HG03521 (cell line): ENCODE data around the gene ZNF341.

Experiments used
- ATAC-seq: cut with Tn5 transposase; IDR thresholded peaks from one replicate; pipeline ENCODE4 v1.9.1; 2021; ENCODE audit warnings: mild to moderate bottlenecking, moderate library complexity; ENCODE audit not compliant: unreplicated experiment

The ZNF341 gene

DNA sequence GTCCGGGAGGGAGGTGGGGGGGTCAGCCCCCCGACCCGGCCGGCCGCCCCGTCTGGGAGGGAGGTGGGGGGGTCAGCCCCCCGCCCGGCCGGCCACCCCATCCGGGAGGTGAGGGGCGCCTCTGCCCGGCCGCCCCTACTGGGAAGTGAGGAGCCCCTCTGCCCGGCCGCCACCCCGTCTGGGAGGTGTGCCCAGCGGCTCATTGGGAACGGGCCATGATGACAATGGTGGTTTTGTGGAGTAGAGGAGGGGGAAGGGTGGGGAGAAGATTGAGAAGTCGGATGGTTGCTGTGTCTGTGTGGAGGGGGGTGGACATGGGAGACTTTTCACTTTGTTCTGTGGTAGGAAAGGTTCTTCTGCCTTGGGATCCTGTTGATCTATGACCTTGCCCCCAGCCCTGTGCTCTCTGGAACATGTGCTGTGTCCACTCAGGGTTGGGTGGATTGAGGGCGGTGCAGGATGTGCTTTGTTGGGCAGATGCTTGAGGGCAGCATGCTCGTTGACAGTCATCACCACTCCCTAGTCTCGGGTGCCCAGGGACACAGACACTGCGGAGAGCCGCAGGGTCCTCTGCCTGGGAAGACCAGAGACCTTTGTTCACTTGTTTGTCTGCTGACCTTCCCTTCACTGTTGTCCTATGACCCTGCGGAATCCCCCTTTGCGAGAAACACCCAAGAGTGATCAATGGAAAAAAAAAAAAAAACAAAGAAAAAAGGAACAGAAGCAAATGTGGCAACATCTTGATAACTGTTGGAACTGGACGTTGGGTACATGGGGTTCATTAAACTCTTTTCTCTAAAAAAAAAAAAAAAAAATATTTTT, 30.0 kb upstream of the ZNF341 start:
- no peak for ATAC-seq

DNA sequence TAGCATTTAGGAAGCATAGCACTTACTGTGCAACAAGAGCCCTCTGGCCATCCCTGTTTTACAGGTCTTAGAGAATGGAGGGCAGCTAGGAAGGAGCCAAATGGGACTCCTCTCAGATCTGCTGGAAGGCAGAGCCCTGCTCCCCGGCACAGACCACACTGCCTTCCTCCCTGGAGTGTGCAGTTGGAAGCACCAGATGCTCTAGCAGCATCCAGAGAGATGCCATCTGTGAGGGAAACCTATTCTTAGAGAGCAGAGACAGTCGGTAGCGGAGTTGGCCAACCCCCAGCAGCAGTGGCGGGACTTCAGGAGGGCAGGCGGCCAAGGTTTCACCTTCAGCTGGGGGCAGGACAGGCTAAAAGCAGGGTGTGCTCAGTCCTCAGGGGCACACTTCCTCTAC, 28.9 kb upstream of the ZNF341 start:
- ATAC-seq = no peak

DNA sequence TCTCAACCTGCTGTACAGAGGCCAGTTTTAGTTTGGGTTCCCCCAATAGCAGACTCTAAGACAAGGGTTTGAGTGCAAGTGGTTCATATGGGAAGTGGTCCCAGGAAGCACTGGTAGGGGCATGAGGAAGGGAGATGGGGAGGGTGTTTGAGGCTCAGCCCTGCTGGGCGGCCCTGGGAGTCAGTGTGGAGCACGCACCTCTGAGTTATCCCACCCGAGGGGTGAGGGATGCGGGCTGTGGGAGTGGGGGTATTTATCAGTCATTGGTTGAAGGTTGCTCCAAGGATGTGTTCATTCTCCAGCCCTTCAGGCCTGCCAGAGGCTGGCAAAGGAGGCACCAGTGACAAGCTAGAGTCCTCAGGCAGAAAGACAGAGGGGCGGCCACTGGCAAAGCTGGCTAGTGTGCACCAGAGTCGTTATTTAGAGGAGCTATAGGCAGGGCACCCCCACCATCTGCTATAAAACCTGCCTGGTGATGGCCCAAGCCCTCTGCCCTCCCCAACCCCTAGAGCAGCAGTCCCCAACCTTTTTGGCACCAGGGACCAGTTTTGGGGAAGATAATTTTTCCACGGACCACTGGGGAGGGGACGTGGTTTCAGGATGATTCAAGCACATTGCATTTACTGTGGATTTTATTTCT, 28.2 kb upstream of the ZNF341 start:
- no peak for ATAC-seq

DNA sequence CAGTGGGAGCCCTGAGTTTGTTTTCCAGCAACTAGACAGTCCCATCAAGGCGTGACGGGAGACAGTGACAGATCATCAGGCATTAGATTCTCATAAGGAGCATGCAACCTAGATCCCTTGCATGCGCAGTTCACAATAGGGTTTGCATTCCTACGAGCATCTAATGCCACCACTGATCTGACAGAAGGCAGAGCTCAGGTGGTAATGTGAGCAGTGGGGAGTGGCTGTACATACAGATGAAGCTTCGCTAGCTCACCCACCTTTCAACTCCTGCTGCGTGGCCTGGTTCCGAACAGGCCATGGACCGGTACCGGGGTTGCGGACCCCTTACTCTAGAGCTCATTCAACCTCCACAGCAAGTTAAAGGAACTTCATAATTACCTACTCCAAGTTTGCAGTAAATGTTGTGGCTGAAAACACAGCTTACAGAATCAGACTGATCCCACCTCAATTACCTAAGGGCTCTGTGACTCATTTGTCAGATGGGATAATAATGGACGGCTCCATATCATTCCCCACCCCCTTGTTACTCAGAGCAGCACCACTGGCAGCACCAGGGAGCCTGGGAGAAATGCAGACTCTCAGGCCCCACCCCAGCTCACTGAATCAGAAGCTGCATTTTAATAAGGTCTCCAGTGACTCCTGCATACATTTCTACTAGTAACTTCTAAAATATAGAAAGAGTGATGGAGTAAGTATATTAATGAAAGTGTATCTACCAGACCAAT, 27.4 kb upstream of the ZNF341 start:
- ATAC-seq = no peak

DNA sequence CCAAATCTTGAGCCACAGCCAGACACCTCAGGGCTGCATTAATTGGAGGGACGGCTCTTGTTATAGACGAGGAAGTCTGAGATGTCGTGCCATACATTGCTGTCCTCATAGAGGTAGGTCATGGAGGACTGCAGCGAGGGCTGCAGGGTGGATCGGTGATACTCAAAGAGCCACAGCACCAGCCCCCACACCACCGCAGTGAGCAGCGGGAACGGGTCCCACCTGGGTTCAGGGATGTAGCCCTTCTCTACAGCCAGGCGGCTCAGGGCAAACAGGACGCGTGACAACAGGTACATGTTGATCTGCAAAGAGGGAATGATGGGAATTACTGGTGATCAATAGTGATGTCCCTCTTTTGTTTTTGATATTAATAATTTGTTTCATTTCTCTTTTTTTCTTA, 24.1 kb upstream of the ZNF341 start:
- no peak for ATAC-seq

DNA sequence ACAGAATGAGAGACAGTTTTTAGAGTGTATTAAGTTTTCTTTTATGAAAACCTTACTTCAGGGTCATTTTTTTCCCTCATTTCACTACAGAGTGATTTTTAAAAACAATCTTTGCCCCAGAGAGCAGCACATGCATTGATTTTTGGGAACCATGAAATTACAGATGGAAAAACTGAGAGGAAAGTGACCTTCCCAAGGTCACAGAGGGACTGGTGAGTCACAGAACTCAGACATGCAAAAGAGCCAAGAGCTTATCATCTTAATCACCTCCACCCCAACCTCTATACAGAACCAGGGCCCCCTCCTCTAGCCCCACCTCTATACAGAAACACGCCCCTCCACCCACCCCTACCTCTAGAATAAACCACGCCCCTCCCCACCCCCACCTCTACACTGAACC, 22.4 kb upstream of the ZNF341 start:
- ATAC-seq = no peak

DNA sequence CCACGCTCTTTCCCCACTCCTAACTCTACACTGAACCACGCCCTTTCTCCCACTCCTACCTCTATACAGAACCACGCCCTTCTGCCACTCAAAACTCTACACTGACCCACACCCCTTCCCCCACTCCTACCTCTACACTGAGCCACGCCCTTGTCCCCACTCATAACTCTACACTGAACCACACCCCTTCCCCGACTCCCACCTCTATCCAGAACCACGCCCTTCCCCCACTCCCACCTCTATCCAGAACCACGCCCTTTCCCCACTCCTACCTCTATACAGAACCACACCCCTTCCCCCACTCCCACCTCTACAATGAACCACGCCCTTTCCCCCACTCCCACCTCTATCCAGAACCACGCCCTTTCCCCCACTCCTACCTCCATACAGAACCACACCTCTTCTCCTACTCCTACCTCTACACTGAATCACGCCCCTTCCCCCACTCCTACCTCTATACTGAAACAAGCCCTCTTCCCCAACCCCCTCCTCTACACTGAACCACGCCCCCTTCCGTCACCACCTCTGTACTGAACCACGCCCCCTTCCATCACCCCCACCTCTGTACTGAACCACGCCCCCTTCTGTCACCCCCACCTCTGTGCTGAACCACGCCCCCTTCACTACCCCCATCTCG, 21.8 kb upstream of the ZNF341 start:
- ATAC-seq = no peak

DNA sequence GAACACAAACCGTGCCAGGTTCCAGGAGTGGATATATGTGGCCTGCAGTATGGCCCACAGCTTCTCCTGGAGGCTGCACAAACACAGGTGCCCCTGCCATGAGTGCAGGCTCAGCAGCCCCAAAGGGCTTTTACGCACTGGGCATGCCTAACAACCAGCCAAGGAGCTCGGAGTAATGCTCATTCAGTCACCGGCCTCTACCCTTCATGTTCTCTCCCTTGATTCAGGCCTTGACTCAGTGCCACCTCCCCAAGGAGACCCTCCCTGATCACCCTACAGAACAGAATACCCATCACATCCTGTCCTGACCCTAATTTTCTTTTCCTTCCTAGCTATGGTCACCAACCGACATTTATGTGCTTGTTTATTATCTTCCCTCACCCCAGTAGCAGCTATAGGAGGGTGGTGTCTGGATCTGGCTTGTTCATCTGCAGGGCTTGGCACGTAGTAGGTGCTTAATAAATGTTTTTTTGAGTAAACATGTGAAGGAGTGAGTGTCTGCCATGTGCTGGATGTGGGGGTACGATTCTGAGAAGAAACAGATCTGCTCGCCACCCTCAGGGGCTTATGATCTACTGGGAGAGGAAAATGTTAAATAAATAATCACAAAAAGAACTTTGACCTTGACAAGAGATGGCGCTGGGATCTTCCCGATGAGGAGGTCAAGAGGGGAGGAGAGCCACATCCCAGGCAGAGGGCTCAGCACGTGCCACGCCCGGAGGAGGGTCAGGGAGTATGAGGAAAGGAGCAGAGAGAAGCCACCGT, 20.9 kb upstream of the ZNF341 start:
- ATAC-seq = no peak

DNA sequence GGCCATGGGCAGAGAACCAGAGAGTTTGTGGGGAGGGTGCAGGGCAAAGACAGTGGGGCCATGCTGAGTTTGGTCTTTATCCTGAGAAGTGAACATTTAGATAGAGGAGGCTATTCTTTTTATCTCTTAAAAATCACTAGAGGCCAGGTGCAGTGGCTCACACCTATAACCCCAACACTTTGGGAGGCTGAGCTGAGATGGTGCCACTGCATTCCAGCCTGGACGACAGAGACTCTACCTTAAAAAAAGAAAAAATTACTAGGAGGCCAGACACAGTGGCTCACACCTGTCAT, 20.4 kb upstream of the ZNF341 start:
- ATAC-seq = no peak

DNA sequence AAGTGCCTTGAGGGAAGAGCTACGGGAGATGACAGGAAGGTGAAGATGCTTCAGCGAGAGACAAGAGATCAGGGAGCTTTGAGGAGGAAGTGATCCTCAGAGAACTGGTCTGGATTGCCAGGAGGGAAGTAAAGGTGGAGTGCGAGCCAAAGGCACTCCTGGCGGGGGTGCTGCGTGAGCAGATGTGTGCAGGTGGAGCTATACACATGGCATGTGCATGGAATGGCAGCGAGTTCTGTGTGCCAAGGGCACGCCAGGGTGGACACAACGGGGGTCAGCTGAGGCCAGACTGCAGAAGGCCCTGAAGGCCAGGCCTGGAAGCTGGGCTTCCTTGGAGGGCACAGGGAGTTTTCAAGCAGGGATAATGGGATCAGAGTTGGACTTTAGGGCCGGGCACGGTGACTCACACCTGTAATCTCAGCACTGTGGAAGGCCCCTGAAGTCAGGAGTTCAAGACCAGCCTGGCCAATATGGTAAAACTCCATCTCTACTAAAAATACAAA, 17.9 kb upstream of the ZNF341 start:
- no peak for ATAC-seq

DNA sequence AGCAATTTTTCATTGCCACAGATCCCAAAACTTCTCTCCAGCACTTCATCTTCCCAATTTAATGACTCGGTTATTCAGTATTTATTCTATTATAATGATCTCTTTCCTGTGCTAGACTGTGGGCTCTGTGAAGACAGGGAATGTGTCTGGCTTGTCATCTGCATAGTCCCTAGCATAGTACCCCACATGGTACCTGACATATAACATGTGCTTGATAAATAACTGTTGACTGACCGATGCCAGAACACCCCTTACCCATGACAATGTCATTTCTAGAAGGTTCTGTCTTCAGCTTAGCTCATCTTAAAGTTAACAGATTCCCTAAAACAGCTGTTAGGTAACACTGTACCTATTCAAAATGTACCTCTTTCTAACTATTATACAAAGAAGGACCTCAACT, 15.3 kb upstream of the ZNF341 start:
- no peak for ATAC-seq

DNA sequence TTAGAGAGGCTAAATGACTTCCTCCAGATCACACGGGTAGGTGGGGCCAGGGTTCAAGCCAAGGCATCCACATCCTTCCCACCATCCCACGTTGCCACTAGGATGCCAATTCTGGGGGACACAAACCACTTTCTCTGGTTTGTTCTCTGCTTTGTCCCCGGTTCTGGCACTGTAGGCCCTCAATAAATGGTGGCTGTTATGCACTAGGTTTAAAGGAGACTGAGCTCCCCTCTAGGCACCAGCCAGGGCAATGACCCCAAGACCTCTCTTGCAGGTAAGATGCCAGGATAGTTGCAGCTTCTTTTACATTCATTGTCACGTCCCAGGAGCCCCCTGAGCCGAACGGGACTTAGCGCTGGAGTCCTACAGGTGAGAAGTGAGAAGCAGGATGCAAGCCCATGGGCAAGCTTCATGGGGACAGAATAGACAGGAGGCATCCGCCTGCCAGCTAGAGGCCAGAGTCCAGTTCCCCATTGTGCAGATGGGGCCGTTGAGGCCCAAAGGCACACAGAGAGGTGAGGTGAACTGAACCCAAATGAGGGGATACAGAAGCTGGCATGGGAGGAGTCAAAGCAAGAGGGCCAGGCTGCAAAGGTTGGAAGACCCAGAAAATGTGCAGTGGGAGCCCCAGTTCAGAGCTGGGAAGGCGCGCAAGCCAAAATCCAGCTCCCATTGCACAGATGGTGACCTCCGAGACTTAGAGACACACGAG, 12.4 kb upstream of the ZNF341 start:
- no peak for ATAC-seq

DNA sequence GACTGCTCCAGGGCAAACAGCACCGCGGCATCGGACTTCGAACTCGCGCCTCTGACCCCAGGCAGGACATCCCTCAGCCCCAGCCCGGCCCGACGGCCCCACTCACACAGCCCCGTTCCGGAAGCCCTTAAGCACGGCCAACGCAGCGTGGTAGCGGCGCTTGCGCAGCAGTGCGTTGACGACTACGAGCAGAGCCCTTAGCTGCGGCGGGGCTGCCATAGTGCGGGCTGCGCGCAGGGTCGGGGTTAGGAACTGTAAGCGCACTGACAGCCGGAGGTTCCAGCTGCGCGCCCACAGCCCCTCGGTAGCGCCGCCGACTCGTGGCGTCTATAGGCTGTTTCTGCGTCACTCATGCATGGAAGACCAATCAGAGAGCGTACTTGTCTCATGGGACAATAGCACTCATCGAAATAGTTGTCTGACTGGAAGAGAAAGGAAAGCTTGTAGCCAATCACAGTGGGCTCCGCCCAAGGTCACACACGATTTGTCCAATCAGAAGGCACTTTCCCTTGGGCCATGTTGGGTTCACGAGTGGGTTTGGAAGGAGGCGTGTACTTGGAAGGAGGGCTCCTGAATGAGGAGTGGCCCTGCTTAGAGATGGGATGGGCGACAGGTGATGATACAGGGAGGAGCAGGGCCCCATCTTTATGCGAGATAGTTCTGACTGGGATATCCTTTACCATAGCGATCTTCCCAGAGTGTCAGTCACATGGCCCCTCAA, 11.6 kb upstream of the ZNF341 start, which contains the start of gene PXMP4:
TSS of gene PXMP4 (minus strand) at position 322 of the 721 bp plus-strand sequence. CDS start at position 219, 103 bp downstream.
- ATAC-seq = peak; percentile 89

DNA sequence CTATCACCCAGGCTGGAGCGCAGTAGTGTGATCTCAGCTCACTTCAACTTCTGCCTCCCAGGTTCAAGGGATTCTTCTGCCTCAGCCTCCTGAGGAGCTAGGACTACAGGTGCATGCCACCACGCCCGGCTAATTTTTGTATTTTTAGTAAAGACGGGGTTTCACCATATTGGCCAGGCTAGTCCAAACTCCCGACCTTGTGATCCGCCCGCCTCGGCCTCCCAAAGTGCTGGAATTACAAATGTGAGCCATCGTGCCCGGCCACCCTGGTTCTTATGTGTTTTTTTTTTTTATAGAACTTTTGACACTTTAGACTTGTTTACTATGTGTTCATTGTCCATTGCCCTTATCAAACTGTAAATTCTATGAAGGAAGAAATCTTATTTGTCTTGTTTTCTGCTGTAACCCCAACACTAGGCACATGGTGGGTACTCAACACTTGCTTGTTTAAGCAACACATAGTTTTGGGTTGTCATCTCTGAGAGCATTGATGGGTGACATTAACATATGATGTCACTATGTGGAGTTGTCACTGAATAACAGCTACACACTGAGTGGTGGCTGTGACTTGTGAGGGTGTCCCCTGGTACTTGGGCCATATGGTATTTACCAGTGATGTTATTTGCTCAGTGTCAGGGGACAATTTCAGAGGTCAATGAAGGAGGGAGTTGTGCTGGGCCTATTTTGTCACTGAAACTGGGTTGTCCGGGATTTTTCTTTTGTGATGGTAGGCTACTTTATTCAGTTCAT, 10.2 kb upstream of the ZNF341 start:
- ATAC-seq = no peak

DNA sequence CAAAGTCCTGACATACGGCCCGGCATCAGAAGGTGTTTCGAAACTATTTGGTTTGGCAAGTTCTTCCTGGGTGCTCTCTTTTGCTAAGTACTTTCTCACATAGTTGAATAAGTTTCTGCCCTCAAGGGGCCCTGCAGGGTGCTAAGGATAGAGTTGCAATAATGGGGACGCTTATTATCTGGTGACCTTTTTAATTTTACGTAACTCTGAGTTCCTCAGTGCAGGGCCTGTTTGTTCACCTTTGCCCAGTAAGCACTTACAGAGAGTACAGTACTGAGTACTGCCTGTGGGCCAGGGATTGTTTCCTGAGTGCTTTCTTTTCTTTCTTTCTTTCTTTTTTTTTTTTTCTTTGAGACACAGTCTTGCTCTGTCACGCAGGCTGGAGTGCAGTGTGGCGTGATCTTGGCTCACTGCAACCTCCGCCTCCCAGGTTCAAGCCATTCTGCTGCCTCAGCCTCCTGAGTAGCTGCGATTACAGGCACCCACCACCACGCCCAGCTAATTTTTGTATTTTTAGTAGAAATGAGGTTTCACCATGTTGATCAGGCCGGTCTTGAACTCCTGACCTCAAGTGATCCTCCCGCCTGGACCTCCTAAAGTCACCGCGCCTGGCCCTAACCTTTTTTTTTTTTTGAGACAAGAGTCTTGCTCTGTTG, 7.2 kb upstream of the ZNF341 start:
- ATAC-seq = no peak

DNA sequence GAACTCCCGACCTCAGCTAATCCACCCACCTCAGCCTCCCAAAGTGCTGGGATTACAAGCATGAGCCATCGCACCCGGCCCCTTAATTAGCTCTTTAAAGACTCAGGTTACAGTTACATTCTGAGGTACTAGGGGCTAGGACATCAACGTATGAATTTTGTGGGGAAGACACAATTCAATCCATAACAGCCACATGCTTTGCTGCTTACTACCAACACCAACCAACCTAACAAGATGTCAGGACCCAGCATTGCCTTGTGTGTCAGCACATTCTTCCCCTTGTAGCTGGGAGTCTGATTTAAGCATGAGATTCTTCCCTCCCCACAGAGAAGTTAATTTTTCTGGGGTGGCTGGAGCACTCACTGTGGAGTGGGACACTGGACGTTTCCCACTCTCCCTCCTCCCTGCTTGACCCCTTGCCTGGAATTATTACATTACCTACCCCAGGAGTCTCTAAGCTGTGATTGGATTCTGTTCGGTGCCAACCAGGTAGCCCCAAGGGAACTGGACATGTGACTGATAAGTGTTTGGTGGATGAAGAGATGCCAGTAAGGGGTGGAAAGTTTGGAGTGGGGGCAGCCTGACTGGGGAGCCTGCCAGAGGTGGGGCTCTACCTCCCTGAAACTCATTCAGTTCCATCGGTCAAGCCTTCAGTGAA, 6.1 kb upstream of the ZNF341 start:
- no peak for ATAC-seq

DNA sequence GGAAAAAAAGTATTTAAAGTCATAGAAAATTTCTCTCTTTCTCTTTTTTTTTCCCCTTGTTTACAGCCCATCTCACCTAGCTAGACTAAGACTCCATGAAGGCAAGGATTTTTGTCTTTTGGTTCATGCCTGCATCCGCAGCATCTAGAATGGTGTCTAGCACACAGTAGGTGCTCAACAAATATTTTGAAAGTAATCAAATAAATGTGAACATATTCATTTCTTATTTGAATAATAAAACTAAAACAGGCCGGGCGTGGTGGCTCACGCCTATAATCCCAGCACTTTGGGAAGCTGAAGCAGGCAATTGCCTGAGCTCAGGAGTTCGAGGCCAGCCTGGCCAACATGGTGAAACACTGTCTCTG, 4.7 kb upstream of the ZNF341 start:
- ATAC-seq = no peak

DNA sequence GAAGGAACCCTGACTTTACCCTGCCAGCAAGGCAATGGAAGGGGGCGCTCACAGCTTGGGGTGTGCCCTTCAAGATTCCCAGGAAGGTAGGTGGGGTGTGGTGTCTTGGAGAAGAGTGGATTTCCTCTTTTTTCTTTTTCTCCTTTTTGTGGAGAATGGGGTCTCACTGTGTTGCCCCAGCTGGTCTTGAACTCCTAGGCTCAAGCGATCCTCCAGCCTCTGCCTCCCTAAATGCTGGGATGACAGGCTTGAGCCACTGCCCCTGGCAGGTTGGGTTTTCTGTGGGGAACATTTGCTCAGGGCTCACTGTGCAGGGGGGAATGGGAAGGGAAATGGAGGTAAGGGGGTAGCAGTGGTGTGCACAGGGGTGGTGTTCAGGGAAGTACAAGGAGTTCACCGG, 4.0 kb upstream of the ZNF341 start:
- ATAC-seq = no peak
